HG03558 (cell line): ENCODE measurements around the gene INO80E.

Experiments
- ATAC-seq: cut with Tn5 transposase; IDR thresholded peaks from one replicate; pipeline ENCODE4 v1.9.1; 2021; ENCODE audit warnings: moderate number of reproducible peaks; ENCODE audit not compliant: unreplicated experiment; ENCODE audit errors: extremely low read depth

The INO80E gene

GRCh38 chr16:29975134-29975538, 20.9 kb upstream of the INO80E start:
- no peak for ATAC-seq

- no peak for ATAC-seq
Observed at GRCh38 chr16:29975811-29976511, 20.1 kb upstream of the INO80E start.

DNA sequence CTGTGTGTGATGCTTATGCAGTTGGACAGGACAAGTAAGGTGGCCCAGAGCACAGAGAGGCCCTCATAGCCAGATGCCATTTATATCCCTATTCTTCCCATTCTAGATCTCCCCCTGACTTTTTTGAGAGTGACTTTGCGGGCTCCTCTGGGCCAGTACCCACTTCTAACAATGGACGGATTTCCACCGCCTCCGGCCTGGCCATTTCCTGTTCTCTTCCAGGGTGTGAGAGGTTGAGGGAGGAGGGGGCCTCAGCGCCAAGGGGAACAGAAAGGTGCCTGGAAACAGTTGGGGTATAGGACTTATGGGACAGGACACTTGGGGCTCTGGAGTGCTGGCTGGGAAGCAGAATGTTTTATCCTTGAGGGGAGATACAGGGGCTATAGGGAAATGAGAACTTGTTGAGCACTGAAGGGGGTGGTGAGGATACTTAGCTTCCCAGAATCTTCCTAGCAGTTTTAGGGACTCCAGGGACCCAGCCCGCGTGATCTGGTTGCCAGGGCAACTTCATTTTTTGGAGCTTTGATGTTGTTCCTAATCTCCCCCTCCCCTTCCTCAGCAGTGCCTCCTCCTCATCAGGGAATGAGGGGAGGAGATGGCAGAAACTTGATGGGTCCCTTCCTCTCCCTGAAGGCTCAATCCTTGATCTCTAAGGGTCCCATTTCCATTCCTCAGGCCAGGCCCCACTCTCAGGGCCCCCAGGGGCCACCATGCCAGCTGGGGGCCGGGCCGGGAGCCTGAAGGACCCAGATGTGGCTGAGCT, 18.8 kb upstream of the INO80E start:
- no peak for ATAC-seq

DNA sequence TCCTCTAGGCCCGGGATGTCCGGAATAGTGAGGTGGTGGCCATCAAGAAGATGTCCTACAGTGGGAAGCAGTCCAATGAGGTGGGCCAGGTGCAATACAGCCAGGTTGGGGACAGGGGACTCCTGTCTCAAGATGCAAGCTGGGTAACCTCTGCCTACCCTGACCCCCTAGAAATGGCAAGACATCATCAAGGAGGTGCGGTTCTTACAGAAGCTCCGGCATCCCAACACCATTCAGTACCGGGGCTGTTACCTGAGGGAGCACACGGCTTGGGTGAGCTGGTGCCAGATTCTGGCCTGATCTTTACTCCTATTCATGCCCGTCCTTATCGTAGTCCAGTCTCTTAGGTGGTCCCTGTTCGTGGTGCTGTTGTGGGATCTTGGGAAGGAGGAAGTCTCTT, 18.0 kb upstream of the INO80E start:
- no peak for ATAC-seq

- ATAC-seq: no peak
Observed at GRCh38 chr16:29978564-29979270, 17.3 kb upstream of the INO80E start.

GRCh38 chr16:29982560-29983419, 13.3 kb upstream of the INO80E start:
- ATAC-seq: no peak

DNA sequence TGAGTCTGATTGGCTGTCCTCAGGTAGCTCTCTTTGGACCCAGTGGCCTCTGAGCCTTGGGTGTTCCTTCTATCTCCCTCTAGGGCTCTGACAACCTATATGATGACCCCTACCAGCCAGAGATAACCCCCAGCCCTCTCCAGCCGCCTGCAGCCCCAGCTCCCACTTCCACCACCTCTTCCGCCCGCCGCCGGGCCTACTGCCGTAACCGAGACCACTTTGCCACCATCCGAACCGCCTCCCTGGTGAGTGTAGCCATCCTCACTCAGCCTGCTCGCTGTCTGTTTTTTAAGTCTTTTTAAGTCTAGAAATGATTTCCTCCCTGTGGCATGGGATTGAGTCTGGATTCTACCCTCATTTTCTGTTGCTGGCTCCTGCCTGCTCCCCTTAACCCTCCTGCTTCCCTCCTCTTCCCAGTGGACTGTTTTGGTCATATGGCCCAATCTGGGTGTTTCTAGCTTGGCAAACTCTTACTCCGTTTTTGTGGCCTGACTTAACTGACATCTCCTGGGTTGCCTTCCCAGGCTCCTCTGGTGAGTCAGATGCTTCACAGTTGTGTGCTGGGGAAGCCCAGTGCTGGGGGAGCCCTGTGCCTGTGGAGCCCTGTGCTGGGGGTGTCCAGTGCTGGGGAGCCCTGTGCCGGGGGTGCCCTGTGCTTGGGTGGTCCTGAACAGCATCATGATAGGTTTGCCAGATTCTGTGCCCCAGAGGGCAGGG, 12.5 kb upstream of the INO80E start:
- ATAC-seq: no peak

DNA sequence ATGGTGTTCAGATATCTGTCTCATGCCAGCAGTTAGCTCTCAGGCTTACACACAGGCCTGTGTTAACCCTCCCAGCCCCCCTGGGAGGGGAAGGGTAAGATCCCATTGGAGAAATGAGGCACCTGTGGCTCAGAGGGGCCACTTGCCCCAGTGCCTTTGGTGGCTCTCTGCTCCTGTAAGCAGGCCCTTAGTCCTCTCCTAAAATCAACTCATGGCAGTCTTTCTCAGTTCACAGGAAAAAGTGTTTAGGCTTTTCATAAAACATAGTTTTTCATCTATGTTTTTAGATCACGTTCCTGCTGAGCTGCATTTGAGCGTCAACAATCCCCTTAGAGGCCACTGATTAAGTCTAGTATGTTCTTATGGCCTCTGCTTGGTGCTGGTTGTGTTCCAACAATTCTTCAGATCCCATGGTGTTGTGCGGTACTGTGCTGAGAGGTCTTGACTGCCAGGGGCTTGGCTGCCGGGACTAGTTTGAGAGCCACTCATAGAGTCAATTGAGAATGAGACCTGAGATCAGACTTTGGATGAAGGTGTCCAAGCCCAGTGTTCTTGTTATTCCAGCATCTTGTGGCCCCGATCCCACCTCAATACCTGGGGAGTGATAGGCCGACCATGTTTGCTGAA, 11.8 kb upstream of the INO80E start:
- no peak for ATAC-seq

DNA sequence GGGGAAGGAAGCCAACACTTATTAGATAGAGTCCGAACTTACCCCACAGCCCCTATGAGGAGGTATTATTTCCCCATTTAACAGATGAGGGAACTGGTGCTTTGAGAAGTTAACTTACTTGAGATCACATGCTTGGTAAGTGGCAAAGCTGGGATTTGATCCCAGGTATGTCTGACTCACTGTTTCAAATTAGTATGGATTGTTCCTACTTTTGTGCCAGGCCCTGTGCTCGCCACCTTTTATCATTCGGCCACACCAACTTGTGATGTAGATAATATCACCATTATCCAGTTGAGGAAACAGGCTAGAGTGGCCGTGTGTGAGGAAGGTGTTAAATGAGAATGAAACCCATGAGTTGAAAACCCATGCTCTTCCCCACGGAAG, 11.3 kb upstream of the INO80E start:
- no peak for ATAC-seq

GRCh38 chr16:29985271-29985811, 10.7 kb upstream of the INO80E start:
- ATAC-seq: no peak

DNA sequence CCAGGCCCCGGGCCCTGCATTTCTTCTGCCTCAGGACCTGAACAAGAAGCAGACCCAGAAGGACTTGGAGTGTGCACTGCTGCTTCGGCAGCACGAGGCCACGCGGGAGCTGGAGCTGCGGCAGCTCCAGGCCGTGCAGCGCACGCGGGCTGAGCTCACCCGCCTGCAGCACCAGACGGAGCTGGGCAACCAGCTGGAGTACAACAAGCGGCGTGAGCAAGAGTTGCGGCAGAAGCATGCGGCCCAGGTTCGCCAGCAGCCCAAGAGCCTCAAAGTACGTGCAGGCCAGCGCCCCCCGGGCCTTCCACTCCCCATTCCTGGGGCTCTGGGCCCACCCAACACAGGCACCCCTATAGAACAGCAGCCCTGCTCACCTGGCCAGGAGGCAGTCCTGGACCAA, 9.8 kb upstream of the INO80E start:
- ATAC-seq: no peak

DNA sequence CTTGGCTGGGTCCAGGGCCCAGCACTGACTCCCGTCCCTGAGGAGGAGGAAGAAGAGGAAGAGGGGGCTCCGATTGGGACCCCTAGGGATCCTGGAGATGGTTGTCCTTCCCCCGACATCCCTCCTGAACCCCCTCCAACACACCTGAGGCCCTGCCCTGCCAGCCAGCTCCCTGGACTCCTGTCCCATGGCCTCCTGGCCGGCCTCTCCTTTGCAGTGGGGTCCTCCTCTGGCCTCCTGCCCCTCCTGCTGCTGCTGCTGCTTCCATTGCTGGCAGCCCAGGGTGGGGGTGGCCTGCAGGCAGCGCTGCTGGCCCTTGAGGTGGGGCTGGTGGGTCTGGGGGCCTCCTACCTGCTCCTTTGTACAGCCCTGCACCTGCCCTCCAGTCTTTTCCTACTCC, 9.1 kb upstream of the INO80E start:
- ATAC-seq: no peak

GRCh38 chr16:29987371-29988085, 8.5 kb upstream of the INO80E start:
- ATAC-seq: no peak

DNA sequence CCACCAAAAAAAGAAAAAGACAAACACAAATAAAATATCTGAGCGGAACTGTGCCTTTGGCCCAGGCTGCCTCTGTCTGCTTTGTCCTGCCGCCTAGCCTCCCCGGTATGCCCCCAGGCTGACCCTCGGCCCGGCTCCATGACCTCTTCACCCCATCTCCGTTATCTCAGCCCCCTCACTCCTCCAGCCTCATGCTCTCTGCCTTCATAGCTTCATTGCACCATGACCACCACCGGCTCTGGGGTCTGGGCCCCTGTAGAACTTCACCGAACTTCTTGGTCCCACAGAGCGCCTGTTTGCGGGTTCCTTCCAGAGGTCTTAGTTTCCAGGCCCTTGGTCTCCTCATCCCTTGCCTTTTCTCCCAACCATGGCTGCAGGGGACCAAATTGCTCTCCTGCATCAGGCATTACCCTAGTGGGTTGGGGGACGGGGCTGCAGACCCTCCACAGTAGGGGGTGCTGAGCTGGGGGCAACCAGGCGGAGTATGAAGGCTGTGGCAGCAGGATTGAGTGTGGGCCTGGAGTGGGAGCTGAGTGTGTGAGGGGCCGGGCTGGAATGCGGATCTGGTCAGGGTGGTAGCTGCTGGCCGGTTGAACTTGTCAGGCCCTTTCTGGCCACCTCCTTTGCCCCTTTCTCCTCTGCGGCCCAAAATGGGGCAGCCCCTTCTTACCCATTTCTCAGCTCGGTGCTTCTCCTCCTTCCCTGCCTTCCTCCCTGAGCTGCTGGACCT, 7.5 kb upstream of the INO80E start:
- ATAC-seq: no peak

DNA sequence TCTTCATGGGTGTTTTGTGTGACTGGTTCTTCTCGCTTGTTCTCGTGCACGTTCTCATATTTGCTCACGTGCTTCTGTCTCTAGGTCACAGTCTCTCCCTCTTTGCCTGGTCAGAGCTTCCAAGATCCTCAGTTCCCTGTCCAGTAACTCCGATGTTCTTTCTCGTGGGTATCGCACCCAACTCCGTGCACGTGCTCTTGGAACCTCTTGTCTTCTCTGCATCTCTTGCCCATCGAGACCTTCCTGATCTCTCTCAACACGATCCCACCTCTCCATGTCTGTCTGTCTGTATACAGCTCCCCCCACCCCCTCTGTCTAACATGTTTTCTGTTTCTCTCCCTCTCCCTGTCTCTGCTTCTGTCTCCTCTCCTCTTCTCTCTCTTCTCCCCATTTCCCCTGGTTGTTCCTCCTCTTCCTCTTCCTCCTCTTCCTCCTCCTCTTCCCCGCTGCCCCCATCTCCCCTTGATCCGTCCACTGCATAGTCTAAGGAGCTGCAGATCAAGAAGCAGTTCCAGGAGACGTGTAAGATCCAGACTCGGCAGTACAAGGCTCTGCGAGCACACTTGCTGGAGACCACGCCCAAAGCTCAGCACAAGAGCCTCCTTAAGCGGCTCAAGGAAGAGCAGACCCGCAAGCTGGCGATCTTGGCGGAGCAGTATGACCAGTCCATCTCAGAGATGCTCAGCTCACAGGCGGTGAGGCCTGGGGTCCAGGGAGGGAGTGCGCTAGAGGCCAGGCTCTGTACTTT, 6.8 kb upstream of the INO80E start:
- ATAC-seq: no peak

DNA sequence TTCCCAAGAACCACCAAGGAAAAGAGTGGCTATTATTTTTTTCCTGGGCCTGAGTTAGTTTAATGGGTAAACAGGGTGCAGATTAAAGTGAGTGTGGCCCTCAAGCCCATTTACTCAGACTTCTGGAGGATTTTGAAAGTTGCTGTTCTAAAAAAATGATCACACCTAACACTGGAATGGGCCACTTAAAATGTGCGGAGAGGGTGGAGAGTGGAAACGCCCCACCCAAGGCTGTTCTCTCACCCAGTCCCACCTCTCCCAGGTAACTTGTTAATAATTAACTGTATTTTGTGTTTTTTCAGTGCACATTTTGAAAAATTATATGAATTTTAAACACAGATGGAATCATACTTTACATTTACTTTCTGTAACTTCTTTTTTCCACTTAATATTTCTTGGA, 6.0 kb upstream of the INO80E start:
- ATAC-seq: no peak

- no peak for ATAC-seq
Observed at GRCh38 chr16:29990883-29991570, 5.0 kb upstream of the INO80E start.
